Embryonic facial prominence (tissue), 1 donor: ENCODE data around the gene NAA35.
A peak's percentile ranks its signal among the peaks of the same experiment; 100 is the strongest.
"Not testable (repeated sequence)": the region's sequence is repeated elsewhere in the genome, so short reads cannot be mapped to it uniquely, and the experiment has no call there.

Experiments used
- DNase-seq: peaks from one replicate; pipeline ENCODE4 v3.0.0-alpha.2; 2016; ENCODE audit errors: extremely low spot score

Gene NAA35

GRCh38 chr9:85940832-85941621, at the start of gene NAA35:
NAA35 (plus strand) TSS chr9:85941146; CDS start chr9:85942160, 1,014 bp downstream.
- DNase-seq, result peak; percentile 99

GRCh38 chr9:85892401-85892800, 48.5 kb upstream of the NAA35 start:
- no peak for DNase-seq

- DNase-seq, result no peak
These were observed 45.3 kb upstream of the NAA35 start for GRCh38 chr9:85895685-85896084.

- no peak for DNase-seq
These were observed 43.1 kb upstream of the NAA35 start for GRCh38 chr9:85897848-85898247.

- no peak for DNase-seq
These were observed 42.6 kb upstream of the NAA35 start for GRCh38 chr9:85898332-85898731.

- DNase-seq, result no peak
These were observed 41.6 kb upstream of the NAA35 start for GRCh38 chr9:85899388-85899787.

GRCh38 chr9:85900504-85901201, 40.3 kb upstream of the NAA35 start:
- DNase-seq, result no peak

GRCh38 chr9:85904975-85905374, 36.0 kb upstream of the NAA35 start:
- DNase-seq, result no peak

GRCh38 chr9:85905957-85906356, 35.0 kb upstream of the NAA35 start:
- DNase-seq, result no peak

GRCh38 chr9:85909390-85909789, 31.6 kb upstream of the NAA35 start:
- no peak for DNase-seq

GRCh38 chr9:85914108-85914507, 26.8 kb upstream of the NAA35 start:
- no peak for DNase-seq

GRCh38 chr9:85917756-85918155, 23.2 kb upstream of the NAA35 start:
- DNase-seq, result no peak

- no peak for DNase-seq
These were observed 15.5 kb upstream of the NAA35 start for GRCh38 chr9:85925493-85925892.

- no peak for DNase-seq
These were observed 13.9 kb upstream of the NAA35 start for GRCh38 chr9:85927076-85927475.

GRCh38 chr9:85931495-85931894, 9.5 kb upstream of the NAA35 start:
- no peak for DNase-seq

GRCh38 chr9:85935950-85936349, 5.0 kb upstream of the NAA35 start:
- DNase-seq, result not testable (repeated sequence)

- no peak for DNase-seq
These were observed 593 bp upstream of the NAA35 start for GRCh38 chr9:85940275-85940831.

GRCh38 chr9:85941622-85941940, 635 bp downstream of the NAA35 start:
- DNase-seq, result no peak

GRCh38 chr9:85941966-85942912, 1.3 kb downstream of the NAA35 start:
- no peak for DNase-seq

GRCh38 chr9:85942913-85943709, 2.2 kb downstream of the NAA35 start:
- DNase-seq, result no peak
